ENCODE measurements around the gene IQCE. TPM values are rescaled to one million over a fixed set of nuclear protein-coding genes. Genes with fewer than 3 reads are reported as not detected.

Gene IQCE
- total RNA-seq, 1 experiment from 2014 or later = 0.93 TPM

- Histone ChIP-seq H4K20me1 (ENCODE audit: insufficient read depth, low read depth, low read length) (no peaks in the 10 kb centered on the region), H3K27me3 (ENCODE audit: low read length) (no peaks in the 10 kb centered on the region), H3K9me3 (ENCODE audit: low read length) (no peaks in the 10 kb centered on the region), H3K4me1 (ENCODE audit: low read length) (peaks cover 8% of the 10 kb centered on the region; the same call in 1 of the 2 replicates), H3K36me3 (ENCODE audit: insufficient read depth, low read length) (no peaks in the 10 kb centered on the region), H3K4me3 (ENCODE audit: low read length) (no peak overlapping the region), H3K9ac (ENCODE audit: low read length) (0 out of 2 replicates have a peak overlapping the region, but pooled peaks have one; percentile 21), H3K9me2 (replicated peaks; ENCODE audit: insufficient read depth, low read length) (no peaks in the 10 kb centered on the region), H3K27ac (ENCODE audit: low read length) (no peak overlapping the region), H3K4me2 (ENCODE audit: low read depth, low read length, poor library complexity, severe bottlenecking) (peak overlapping the region; percentile 15), H2AFZ (ENCODE audit: low read length) (no peak overlapping the region), H3K79me2 (ENCODE audit: low read length) (no peaks in the 10 kb centered on the region)
- peak; percentile 71 for DNase-seq
Observed at GRCh38 chr7:2566890-2567678, 8.3 kb downstream of the IQCE start.

DNA sequence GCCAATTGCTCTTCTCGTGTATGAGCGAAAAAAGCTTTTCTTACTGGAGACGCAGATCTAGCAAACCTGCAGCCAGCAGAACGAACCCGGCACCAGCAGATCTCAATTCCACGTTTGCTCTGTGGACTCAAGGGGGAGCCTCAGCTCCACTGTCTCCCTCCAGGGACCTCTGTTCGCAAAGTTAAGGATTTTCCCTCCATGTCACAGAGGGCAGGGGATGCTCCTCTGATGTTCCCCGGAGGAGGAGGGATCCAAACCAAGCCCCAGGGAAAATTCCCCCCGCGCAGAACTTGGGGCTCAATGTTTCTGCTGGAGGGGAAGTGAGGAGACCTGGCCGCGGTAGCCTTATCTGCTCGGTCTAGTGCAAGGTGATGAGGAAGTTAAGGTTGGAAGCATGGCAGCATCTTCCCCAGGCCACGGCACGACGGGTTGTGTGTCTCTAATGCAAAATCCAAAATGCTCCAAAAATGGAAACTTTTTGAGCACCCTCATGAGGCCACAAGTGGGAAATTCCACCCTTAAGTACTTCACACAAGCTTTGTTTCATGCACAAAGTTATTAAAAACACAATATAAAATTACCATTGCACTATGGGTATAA, 9.0 kb downstream of the IQCE start:
- H4K20me1 ChIP-seq (ENCODE audit: insufficient read depth, low read depth, low read length) = no peaks in the 10 kb centered on the region
- no peak overlapping the region for H2AFZ ChIP-seq (ENCODE audit: low read length)
- no peak overlapping the region for H3K4me3 ChIP-seq (ENCODE audit: low read length)
- H3K4me1 ChIP-seq (ENCODE audit: low read length) = peaks cover 8% of the 10 kb centered on the region; the same call in 1 of the 2 replicates
- no peaks in the 10 kb centered on the region for H3K9me3 ChIP-seq (ENCODE audit: low read length)
- H3K4me2 ChIP-seq (ENCODE audit: low read depth, low read length, poor library complexity, severe bottlenecking) = peak overlapping the region; percentile 15
- no peaks in the 10 kb centered on the region for H3K9me2 ChIP-seq (replicated peaks; ENCODE audit: insufficient read depth, low read length)
- DNase-seq = peak; percentile 59
- H3K79me2 ChIP-seq (ENCODE audit: low read length) = no peaks in the 10 kb centered on the region
- H3K27ac ChIP-seq (ENCODE audit: low read length) = no peak overlapping the region
- no peaks in the 10 kb centered on the region for H3K36me3 ChIP-seq (ENCODE audit: insufficient read depth, low read length)
- H3K9ac ChIP-seq (ENCODE audit: low read length) = no peak overlapping the region
- H3K27me3 ChIP-seq (ENCODE audit: low read length) = no peaks in the 10 kb centered on the region

GRCh38 chr7:2568521-2569223, 9.9 kb downstream of the IQCE start:
- no peak overlapping the region for H3K27ac ChIP-seq (ENCODE audit: low read length)
- no peaks in the 10 kb centered on the region for H3K9me2 ChIP-seq (replicated peaks; ENCODE audit: insufficient read depth, low read length)
- H3K4me1 ChIP-seq (ENCODE audit: low read length) = peaks cover 8% of the 10 kb centered on the region; the same call in 1 of the 2 replicates
- no peaks in the 10 kb centered on the region for H3K36me3 ChIP-seq (ENCODE audit: insufficient read depth, low read length)
- no peak overlapping the region for H3K9ac ChIP-seq (ENCODE audit: low read length)
- H2AFZ ChIP-seq (ENCODE audit: low read length) = no peak overlapping the region
- H3K4me3 ChIP-seq (ENCODE audit: low read length) = no peak overlapping the region
- no peaks in the 10 kb centered on the region for H3K79me2 ChIP-seq (ENCODE audit: low read length)
- DNase-seq = no peak
- H3K4me2 ChIP-seq (ENCODE audit: low read depth, low read length, poor library complexity, severe bottlenecking) = no peak overlapping the region
- no peaks in the 10 kb centered on the region for H3K9me3 ChIP-seq (ENCODE audit: low read length)
- no peaks in the 10 kb centered on the region for H3K27me3 ChIP-seq (ENCODE audit: low read length)
- H4K20me1 ChIP-seq (ENCODE audit: insufficient read depth, low read depth, low read length) = no peaks in the 10 kb centered on the region

GRCh38 chr7:2569421-2569820, 10.6 kb downstream of the IQCE start:
- Histone ChIP-seq H3K36me3 (ENCODE audit: insufficient read depth, low read length) (no peaks in the 10 kb centered on the region), H3K9me3 (ENCODE audit: low read length) (no peaks in the 10 kb centered on the region), H3K4me2 (ENCODE audit: low read depth, low read length, poor library complexity, severe bottlenecking) (no peak overlapping the region), H3K79me2 (ENCODE audit: low read length) (no peaks in the 10 kb centered on the region), H3K4me1 (ENCODE audit: low read length) (peaks cover 8% of the 10 kb centered on the region; the same call in 1 of the 2 replicates), H4K20me1 (ENCODE audit: insufficient read depth, low read depth, low read length) (no peaks in the 10 kb centered on the region), H2AFZ (ENCODE audit: low read length) (no peak overlapping the region), H3K4me3 (ENCODE audit: low read length) (no peak overlapping the region), H3K27me3 (ENCODE audit: low read length) (no peaks in the 10 kb centered on the region), H3K9ac (ENCODE audit: low read length) (no peak overlapping the region), H3K9me2 (replicated peaks; ENCODE audit: insufficient read depth, low read length) (no peaks in the 10 kb centered on the region), H3K27ac (ENCODE audit: low read length) (no peak overlapping the region)
- no peak for DNase-seq

DNA sequence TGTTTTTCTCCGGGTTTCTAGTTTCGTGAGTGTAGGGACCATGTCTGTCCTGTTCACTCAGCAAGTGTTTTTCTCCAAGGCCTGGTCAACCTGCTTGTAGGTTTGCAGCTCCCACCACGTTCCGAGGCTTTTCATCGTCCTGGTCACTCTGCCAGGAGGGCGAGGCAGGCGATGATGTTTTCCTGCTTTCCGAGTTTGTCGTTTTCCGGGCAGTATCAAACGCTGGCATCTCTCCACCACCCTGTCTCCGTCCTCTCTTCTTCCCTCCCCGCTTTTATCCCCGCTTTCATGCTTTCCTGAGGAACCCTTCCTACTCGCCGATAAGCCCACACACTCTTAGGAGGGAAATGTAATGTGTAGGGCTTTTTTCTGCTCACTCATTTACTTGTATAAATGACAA, 11.2 kb downstream of the IQCE start:
- Histone ChIP-seq H3K27ac (ENCODE audit: low read length) (no peak overlapping the region), H3K36me3 (ENCODE audit: insufficient read depth, low read length) (no peaks in the 10 kb centered on the region), H3K4me3 (ENCODE audit: low read length) (no peak overlapping the region), H3K79me2 (ENCODE audit: low read length) (no peaks in the 10 kb centered on the region), H3K9me2 (replicated peaks; ENCODE audit: insufficient read depth, low read length) (no peaks in the 10 kb centered on the region), H3K4me1 (ENCODE audit: low read length) (peaks cover 8% of the 10 kb centered on the region; the same call in 1 of the 2 replicates), H3K9ac (ENCODE audit: low read length) (no peak overlapping the region), H2AFZ (ENCODE audit: low read length) (no peak overlapping the region), H3K4me2 (ENCODE audit: low read depth, low read length, poor library complexity, severe bottlenecking) (no peak overlapping the region), H4K20me1 (ENCODE audit: insufficient read depth, low read depth, low read length) (no peaks in the 10 kb centered on the region), H3K27me3 (ENCODE audit: low read length) (no peaks in the 10 kb centered on the region), H3K9me3 (ENCODE audit: low read length) (no peaks in the 10 kb centered on the region)
- DNase-seq = no peak

DNA sequence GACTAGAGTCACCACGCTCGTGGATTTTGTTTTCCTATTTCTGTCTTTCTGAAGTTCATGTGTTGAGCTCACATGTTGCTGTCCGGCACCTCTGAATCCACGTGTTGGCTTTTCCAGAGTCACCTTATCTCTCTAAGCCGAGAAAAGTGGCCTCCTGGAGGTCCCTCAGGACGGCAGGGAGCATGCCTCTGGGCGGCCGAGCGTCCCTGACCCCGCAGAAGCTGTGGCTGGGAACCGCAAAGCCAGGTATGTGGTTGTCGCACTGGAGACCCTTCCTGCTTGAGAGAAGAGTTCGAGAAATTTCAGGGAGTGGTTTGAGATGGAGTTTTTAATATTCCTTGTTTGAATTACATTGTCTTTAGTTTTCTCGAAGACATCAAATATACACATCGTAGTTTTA, 12.6 kb downstream of the IQCE start:
- no peaks in the 10 kb centered on the region for H3K27me3 ChIP-seq (ENCODE audit: low read length)
- H4K20me1 ChIP-seq (ENCODE audit: insufficient read depth, low read depth, low read length) = no peaks in the 10 kb centered on the region
- no peak overlapping the region for H3K27ac ChIP-seq (ENCODE audit: low read length)
- no peaks in the 10 kb centered on the region for H3K79me2 ChIP-seq (ENCODE audit: low read length)
- no peak overlapping the region for H3K4me2 ChIP-seq (ENCODE audit: low read depth, low read length, poor library complexity, severe bottlenecking)
- H2AFZ ChIP-seq (ENCODE audit: low read length) = no peak overlapping the region
- H3K36me3 ChIP-seq (ENCODE audit: insufficient read depth, low read length) = no peaks in the 10 kb centered on the region
- no peak overlapping the region for H3K9ac ChIP-seq (ENCODE audit: low read length)
- no peak for DNase-seq
- no peaks in the 10 kb centered on the region for H3K9me2 ChIP-seq (replicated peaks; ENCODE audit: insufficient read depth, low read length)
- H3K4me3 ChIP-seq (ENCODE audit: low read length) = no peak overlapping the region
- H3K9me3 ChIP-seq (ENCODE audit: low read length) = no peaks in the 10 kb centered on the region
- peaks cover 8% of the 10 kb centered on the region; the same call in 1 of the 2 replicates for H3K4me1 ChIP-seq (ENCODE audit: low read length)

DNA sequence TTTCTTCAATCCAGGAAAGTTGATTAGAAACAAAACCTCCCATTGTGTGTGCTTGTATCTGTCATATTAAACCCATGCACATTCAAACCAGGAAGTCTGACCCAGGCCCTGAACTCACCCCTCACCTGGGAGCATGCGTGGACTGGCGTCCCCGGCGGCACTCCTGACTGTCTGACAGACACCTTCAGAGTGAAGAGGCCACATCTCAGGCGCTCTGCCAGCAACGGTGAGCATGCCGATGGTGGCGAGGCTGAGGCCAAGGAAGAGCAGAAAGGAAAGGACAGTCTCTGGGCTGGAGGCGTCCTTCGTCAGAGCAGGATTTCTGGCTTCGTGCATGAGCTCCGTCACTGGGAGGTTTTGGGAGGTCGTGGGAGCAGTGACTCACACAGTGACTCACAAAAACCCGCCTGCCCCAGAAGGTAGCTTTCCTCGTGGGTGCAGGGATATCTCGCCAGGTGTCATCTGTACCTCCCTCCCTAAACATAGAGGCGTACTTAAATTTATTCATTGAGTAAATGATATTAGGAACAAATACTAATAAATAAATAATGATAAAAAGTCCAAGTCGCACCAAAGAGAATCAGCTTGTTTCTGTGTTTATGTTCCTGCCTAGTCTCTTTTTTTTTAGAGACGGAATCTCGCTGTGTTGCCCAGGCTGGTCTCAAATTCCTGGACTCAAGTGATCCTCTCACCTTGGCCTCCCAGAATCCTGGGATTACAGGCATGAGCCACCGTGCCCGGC, 13.5 kb downstream of the IQCE start:
- Histone ChIP-seq H2AFZ (ENCODE audit: low read length) (no peak overlapping the region), H4K20me1 (ENCODE audit: insufficient read depth, low read depth, low read length) (no peaks in the 10 kb centered on the region), H3K4me2 (ENCODE audit: low read depth, low read length, poor library complexity, severe bottlenecking) (no peak overlapping the region), H3K9me2 (replicated peaks; ENCODE audit: insufficient read depth, low read length) (no peaks in the 10 kb centered on the region), H3K4me3 (ENCODE audit: low read length) (no peak overlapping the region), H3K36me3 (ENCODE audit: insufficient read depth, low read length) (no peaks in the 10 kb centered on the region), H3K9me3 (ENCODE audit: low read length) (no peaks in the 10 kb centered on the region), H3K4me1 (ENCODE audit: low read length) (peaks cover 2% of the 10 kb centered on the region; the same call in 1 of the 2 replicates), H3K27ac (ENCODE audit: low read length) (no peak overlapping the region), H3K9ac (ENCODE audit: low read length) (no peak overlapping the region), H3K27me3 (ENCODE audit: low read length) (no peaks in the 10 kb centered on the region), H3K79me2 (ENCODE audit: low read length) (no peaks in the 10 kb centered on the region)
- DNase-seq = no peak
